Spleen (tissue), 11 donors: Measurements from ENCODE around the gene DNAH9. TPM values are rescaled to one million over a fixed set of nuclear protein-coding genes. Genes with fewer than 3 reads are reported as not detected.

Source experiments
- DNase-seq: peaks from one replicate; pipeline ENCODE4 v3.0.0-alpha.2; 2020
- H3K27ac ChIP-seq, 8 donors: fragments of 200-600 bp; sonication (generic) in 7 of 8; 1 replicate in 4 of 8; 2 replicates in 4 of 8; pipeline versions ENCODE4 v1.5.0 to v1.8.0; 2016 to 2021; ENCODE audit warnings: inconsistent platforms in 4 of 8, mild to moderate bottlenecking in 4 of 8, moderate library complexity in 1 of 8
- H3K27me3 ChIP-seq, 7 donors: fragments of 200-600 bp; sonication (generic) in 6 of 7; replicated peaks in 1 of 7; 1 replicate in 4 of 7; 2 replicates in 3 of 7; pipeline versions ENCODE4 v1.5.0 to v1.8.0; 2016 to 2021; ENCODE audit warnings: inconsistent platforms in 3 of 7, mild to moderate bottlenecking in 1 of 7
- H3K36me3 ChIP-seq, 6 donors: fragments of 200-600 bp; sonication (generic) in 5 of 6; 1 replicate in 4 of 6; 2 replicates in 2 of 6; pipeline versions ENCODE4 v1.5.0 to v1.8.0; 2016 to 2021; ENCODE audit warnings: inconsistent platforms in 2 of 6
- H3K4me1 ChIP-seq, 6 donors: fragments of 200-600 bp; sonication (generic) in 5 of 6; 1 replicate in 3 of 6; 2 replicates in 3 of 6; pipeline versions ENCODE4 v1.5.0 to v1.8.0; 2016 to 2021; ENCODE audit warnings: inconsistent platforms in 3 of 6
- H3K4me3 ChIP-seq, 8 donors: fragments of 200-600 bp; sonication (generic) in 7 of 8; 1 replicate in 4 of 8; 2 replicates in 4 of 8; pipeline versions ENCODE4 v1.5.0 to v1.8.0; 2016 to 2021; ENCODE audit warnings: inconsistent platforms in 4 of 8, mild to moderate bottlenecking in 4 of 8, moderate library complexity in 2 of 8
- H3K9me3 ChIP-seq, 8 donors: fragments of 200-600 bp; sonication (generic) in 7 of 8; 1 replicate in 4 of 8; 2 replicates in 4 of 8; pipeline versions ENCODE4 v1.5.0 to v1.8.0; 2016 to 2021; ENCODE audit warnings: inconsistent platforms in 4 of 8
- POLR2A ChIP-seq, 3 donors: fragments of 450-650 bp; IDR thresholded peaks; one replicate each; pipeline ENCODE4 v1.5.1; 2017; ENCODE audit warnings: antibody characterized with exemption in 3 of 3, mild to moderate bottlenecking in 1 of 3
- POLR2AphosphoS5 ChIP-seq, 3 donors: sonication (generic); formaldehyde crosslinking; IDR thresholded peaks; one replicate each; pipeline ENCODE4 v1.5.1; 2017; ENCODE audit warnings: antibody characterized with exemption in 3 of 3
- WGBS, 5 donors: extraction: QIAGEN DNeasy Blood & Tissue Kit in 3 of 5; methylation state at CpG; one replicate each; pipeline versions ENCODE4 v1.1.5 to v1.1.7; 2013 to 2018; 5-methylcytosine and 5-hydroxymethylcytosine counted together
- intact Hi-C: fragments of 100-400 bp; cut with DNase I; formaldehyde crosslinking; loops from one replicate; pipeline ENCODE4 v1.15.0; 2023; ENCODE audit warnings: low total_unique reads
- polyA plus RNA-seq, 3 donors: library from polyadenylated mRNA; stranded (reverse); fragments of 200-250 nt; gene quantifications; one replicate each; pipeline ENCODE4 v1.2.1, GENCODE V29; 2013
- total RNA-seq, 7 donors: library from RNA; depleted of rRNA in 3 of 7; stranded (reverse); fragments of >200 nt in 3 of 7; fragmentation: NEBNext Ultra II Directional in 4 of 7; extraction: Animal tissue kit (Norgen Biotek cat#: 25700) in 4 of 7; gene quantifications; one replicate each; pipeline versions ENCODE4 v1.1.0 to v1.2.1, GENCODE V29; 2016 to 2021
- TF ChIP-seq, protein P1 (sequence below), 11 experiments: fragments of 200-600 bp in 7 of 11; fragments of 450-650 bp in 4 of 11; sonication (generic) in 4 of 11; IDR thresholded peaks in 8 of 11; conservative IDR thresholded peaks in 3 of 11; 1 replicate in 7 of 11; 2 replicates in 4 of 11; pipeline versions ENCODE4 v1.4.0 to v1.8.0; 2016 to 2021; ENCODE audit warnings: antibody characterized with exemption in 11 of 11, inconsistent platforms in 4 of 11, mild to moderate bottlenecking in 1 of 11
- donor health status: healthy with polysubstance abuse.
- donor health status: DM: no; HTN: no; CAD: no; lungs with moderate emphysema.
- donor health status: DM: no; HTN: no; CAD: no.
- donor health status: Bipolar disorder and iron deficiency.
- donor health status: healthy.
- donor health status: DM: no; HTN: no; CAD: no.
- donor health status: DM: yes; HTN: yes; CAD: no.

DNAH9 gene
- total and polyA plus RNA-seq, 10 donors = 0.06 to 0.92 (median 0.22) TPM; not detected in 2

DNA sequence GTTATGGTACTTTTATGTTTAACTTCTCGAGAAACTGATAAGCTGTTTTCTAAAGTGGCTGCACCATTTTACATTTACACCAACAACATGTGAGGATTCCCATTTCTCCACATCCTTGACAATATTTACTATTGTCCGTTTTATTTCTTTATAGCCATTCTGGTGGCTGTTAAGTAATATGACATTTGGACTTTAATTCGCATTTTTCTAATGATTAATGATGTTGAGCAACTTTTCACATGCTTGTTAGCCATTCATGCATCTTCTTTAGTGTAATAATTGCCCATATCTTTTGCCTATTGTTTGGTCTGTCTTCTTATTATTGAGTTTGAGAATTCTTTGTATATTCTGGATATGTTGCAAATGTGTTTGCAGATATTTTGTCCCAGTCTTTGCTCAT lies 114.2 kb downstream of the DNAH9 start:
- H3K9me3 ChIP-seq = no peaks in the 10 kb centered on the region
- WGBS, 5 donors = 72 to 91% (median 85%) methylated on average over 3 of the region's 3 CpGs
- no peak for TF ChIP-seq POLR2A (IDR thresholded peaks at IDR 0.05)
- TF ChIP-seq, protein P1, sequence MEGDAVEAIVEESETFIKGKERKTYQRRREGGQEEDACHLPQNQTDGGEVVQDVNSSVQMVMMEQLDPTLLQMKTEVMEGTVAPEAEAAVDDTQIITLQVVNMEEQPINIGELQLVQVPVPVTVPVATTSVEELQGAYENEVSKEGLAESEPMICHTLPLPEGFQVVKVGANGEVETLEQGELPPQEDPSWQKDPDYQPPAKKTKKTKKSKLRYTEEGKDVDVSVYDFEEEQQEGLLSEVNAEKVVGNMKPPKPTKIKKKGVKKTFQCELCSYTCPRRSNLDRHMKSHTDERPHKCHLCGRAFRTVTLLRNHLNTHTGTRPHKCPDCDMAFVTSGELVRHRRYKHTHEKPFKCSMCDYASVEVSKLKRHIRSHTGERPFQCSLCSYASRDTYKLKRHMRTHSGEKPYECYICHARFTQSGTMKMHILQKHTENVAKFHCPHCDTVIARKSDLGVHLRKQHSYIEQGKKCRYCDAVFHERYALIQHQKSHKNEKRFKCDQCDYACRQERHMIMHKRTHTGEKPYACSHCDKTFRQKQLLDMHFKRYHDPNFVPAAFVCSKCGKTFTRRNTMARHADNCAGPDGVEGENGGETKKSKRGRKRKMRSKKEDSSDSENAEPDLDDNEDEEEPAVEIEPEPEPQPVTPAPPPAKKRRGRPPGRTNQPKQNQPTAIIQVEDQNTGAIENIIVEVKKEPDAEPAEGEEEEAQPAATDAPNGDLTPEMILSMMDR (IDR thresholded peaks at IDR 0.05 in 8 of 11, conservative IDR thresholded peaks at IDR 0.05 in 3 of 11) = no peak
- TF ChIP-seq POLR2AphosphoS5 (IDR thresholded peaks at IDR 0.05) = no peak
- no peaks in the 10 kb centered on the region for H3K27me3 ChIP-seq
- no peak overlapping the region for H3K27ac ChIP-seq
- H3K4me3 ChIP-seq = no peak overlapping the region
- intact Hi-C loops = no loop called here
- H3K4me1 ChIP-seq = no peaks in the 10 kb centered on the region
- DNase-seq = no peak
- H3K36me3 ChIP-seq = no peaks in the 10 kb centered on the region

DNA sequence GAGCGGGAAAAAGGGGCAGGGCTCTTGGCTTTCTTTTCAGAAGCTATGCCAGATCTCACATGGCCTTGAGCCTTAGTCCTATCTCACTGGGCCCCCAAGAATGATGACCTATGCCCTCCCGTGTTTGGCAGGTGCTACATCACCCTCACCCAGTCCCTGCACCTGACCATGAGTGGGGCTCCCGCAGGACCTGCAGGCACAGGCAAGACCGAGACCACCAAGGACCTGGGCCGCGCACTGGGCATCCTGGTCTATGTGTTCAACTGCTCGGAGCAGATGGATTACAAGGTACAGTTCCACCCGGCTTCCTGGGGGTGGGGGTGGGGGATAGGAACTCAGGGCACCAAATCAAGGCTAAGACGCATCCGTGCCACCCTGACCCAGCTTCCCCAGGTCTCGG lies 120.9 kb downstream of the DNAH9 start:
- Histone ChIP-seq H3K4me3 (no peak overlapping the region), H3K36me3 (no peaks in the 10 kb centered on the region), H3K4me1 (no peaks in the 10 kb centered on the region), H3K27ac (no peak overlapping the region), H3K27me3 (peaks cover 0 to 6% (median 0%) of the 10 kb centered on the region in 7 donors), H3K9me3 (peaks cover 0 to 6% (median 0%) of the 10 kb centered on the region in 8 donors)
- no peak for DNase-seq
- no peak for TF ChIP-seq POLR2AphosphoS5 (IDR thresholded peaks at IDR 0.05)
- no peak for TF ChIP-seq POLR2A (IDR thresholded peaks at IDR 0.05)
- TF ChIP-seq, protein P1 (IDR thresholded peaks at IDR 0.05 in 8 of 11, conservative IDR thresholded peaks at IDR 0.05 in 3 of 11) = no peak
- intact Hi-C loops = no loop called here
- WGBS, 5 donors = 86 to 93% (median 89%) methylated on average over 11 of the region's 11 CpGs

DNA sequence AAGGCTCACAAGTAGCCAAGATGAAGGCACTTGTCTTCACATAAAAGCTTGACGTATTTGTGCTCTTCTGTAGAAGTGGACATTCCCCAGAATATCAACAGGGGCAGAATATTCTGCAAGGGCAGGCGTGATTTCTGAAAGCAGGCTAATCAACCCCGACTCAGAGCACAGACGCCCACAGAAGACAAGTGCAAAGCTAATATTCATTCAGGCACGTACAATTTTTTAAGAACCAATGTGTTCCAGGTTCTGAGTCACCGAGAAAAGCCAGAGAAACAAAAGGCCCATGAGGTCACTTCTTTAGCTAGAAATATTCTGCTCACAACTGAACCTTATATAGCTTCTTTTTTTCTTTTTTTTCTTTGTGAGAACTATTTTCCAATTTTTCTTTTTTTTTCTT lies 121.6 kb downstream of the DNAH9 start:
- TF ChIP-seq POLR2AphosphoS5 (IDR thresholded peaks at IDR 0.05) = no peak
- no peak for TF ChIP-seq POLR2A (IDR thresholded peaks at IDR 0.05)
- TF ChIP-seq, protein P1 (IDR thresholded peaks at IDR 0.05 in 8 of 11, conservative IDR thresholded peaks at IDR 0.05 in 3 of 11) = no peak
- H3K27ac ChIP-seq = no peak overlapping the region
- intact Hi-C loops = no loop called here
- peaks cover 0 to 6% (median 0%) of the 10 kb centered on the region in 8 donors for H3K9me3 ChIP-seq
- no peak for DNase-seq
- no peaks in the 10 kb centered on the region for H3K36me3 ChIP-seq
- H3K27me3 ChIP-seq = peaks cover 0 to 6% (median 0%) of the 10 kb centered on the region in 7 donors
- H3K4me1 ChIP-seq = no peaks in the 10 kb centered on the region
- 83 to 91% (median 87%) methylated on average over 6 of the region's 6 CpGs for WGBS, 5 donors
- H3K4me3 ChIP-seq = no peak overlapping the region

DNA sequence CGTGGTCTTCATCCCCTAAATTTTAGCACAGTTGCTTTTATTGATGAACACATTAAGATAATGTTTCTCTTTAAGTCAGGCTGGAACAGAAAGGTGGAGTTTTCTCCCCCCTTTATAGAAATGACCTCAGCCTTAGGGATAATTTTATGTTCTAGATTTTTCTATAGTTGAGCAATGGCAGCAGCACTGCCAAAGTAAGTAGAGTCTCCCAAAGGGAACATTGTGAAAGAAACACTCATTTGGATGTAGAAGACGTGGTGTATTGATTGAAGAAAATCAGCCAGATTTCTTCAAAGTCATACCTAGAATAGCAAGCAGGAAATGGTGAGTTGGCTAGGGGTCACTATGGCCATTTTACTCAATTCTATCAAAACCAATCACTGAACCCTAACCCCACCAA lies 122.5 kb downstream of the DNAH9 start:
- peaks cover 0 to 6% (median 0%) of the 10 kb centered on the region in 7 donors for H3K27me3 ChIP-seq
- intact Hi-C loops = no loop called here
- TF ChIP-seq POLR2A (IDR thresholded peaks at IDR 0.05) (no peak), POLR2AphosphoS5 (IDR thresholded peaks at IDR 0.05) (no peak)
- TF ChIP-seq, protein P1 (IDR thresholded peaks at IDR 0.05 in 8 of 11, conservative IDR thresholded peaks at IDR 0.05 in 3 of 11) = no peak

More for the DNA sequence above, 122.5 kb downstream of the DNAH9 start:
- no peak for DNase-seq
- 40 to 58% (median 50%) methylated on average over 2 of the region's 2 CpGs for WGBS, 5 donors
- Histone ChIP-seq H3K4me3 (no peak overlapping the region), H3K4me1 (no peaks in the 10 kb centered on the region), H3K9me3 (peaks cover 0 to 6% (median 0%) of the 10 kb centered on the region in 8 donors), H3K36me3 (no peaks in the 10 kb centered on the region), H3K27ac (no peak overlapping the region)
